Fibroblast of pulmonary artery (primary cell): ENCODE data around the gene EPB41.
"Not testable (repeated sequence)": the region's sequence is repeated elsewhere in the genome, so short reads cannot be mapped to it uniquely, and the experiment has no call there.

Source experiments
- DNase-seq: peaks from one replicate; pipeline ENCODE4 v3.0.0-alpha.2; 2010; ENCODE audit warnings: low read depth
- H3K4me3 ChIP-seq: replicated peaks from 2 replicates; pipeline ENCODE4 v1.5.1; 2011; ENCODE audit warnings: low read depth, mild to moderate bottlenecking, control low read depth, low read length, moderate library complexity
- TF ChIP-seq, protein P1 (sequence below): IDR thresholded peaks from 2 replicates; pipeline ENCODE4 v1.5.1; 2011; ENCODE audit warnings: mild to moderate bottlenecking, control low read depth, low read length, inconsistent platforms; ENCODE audit errors: missing control alignments

Gene EPB41

DNA sequence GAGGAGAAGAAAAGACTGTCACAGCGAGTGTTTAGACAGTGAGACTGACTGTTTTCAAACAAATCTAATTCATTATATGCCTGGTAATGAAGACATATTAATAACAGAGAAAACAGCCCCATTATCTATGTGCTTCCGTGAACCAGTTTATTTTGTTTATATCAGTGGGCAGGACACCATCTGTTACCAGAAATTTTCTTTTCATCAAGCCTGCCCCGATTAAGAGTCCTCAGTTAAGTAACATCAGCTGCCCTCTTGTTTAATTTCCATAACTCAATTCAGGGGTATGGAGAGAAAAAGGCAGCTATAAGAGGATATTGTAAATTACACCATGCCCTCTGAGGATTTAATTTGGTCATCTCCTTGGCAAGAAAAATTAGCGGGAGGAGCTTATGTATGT is 115.3 kb downstream of the EPB41 start:
- H3K4me3 ChIP-seq, result no peak overlapping the region
- no peak for DNase-seq
- TF ChIP-seq, protein P1, sequence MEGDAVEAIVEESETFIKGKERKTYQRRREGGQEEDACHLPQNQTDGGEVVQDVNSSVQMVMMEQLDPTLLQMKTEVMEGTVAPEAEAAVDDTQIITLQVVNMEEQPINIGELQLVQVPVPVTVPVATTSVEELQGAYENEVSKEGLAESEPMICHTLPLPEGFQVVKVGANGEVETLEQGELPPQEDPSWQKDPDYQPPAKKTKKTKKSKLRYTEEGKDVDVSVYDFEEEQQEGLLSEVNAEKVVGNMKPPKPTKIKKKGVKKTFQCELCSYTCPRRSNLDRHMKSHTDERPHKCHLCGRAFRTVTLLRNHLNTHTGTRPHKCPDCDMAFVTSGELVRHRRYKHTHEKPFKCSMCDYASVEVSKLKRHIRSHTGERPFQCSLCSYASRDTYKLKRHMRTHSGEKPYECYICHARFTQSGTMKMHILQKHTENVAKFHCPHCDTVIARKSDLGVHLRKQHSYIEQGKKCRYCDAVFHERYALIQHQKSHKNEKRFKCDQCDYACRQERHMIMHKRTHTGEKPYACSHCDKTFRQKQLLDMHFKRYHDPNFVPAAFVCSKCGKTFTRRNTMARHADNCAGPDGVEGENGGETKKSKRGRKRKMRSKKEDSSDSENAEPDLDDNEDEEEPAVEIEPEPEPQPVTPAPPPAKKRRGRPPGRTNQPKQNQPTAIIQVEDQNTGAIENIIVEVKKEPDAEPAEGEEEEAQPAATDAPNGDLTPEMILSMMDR, result no peak

DNA sequence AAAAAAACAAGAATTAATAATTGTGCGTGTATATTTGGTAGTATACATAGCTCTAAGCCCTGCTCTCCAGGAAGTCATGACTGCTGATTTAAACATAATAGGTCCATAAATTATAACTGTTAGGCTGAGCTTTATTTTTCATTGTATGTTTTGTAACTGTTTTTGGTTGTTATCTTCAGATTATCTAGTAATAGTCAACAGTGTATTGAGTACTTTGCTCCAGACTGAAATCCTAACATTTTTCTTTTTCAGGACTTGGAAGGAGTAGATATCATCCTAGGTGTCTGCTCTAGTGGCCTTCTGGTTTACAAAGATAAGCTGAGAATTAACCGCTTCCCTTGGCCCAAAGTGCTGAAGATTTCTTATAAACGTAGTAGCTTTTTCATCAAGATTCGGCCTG is 118.5 kb downstream of the EPB41 start:
- TF ChIP-seq, protein P1, result no peak
- no peak for DNase-seq
- H3K4me3 ChIP-seq, result no peak overlapping the region

DNA sequence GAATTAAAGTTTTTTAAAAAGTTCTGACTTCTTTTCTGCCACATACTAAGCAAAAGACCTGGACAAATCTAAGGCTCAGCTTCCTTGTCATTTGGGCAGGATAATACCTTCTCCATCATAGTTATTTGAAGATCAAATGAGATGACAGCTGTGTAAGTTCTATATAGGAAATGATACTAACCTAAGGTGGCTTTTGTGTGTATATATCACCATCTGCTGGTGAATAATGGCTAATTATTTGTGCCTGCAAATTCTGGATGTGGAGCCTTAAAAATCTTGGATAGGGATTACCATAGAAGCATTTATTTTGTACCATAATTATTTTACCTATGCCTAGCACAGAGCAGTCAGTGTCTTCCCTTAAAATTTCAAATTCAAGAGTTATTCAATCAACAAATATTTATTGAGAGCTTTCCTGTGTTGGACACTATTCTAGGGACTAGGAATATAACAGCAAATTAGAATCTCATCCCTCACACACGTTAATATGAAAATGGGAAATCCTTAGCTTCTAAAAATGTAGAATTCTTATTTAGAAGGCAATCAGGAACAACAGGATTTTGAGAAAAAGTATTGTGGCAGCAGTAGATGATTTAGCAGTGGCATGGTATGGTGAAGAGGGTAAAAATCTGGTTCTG is 119.6 kb downstream of the EPB41 start:
- peak; percentile 68 for DNase-seq
- TF ChIP-seq, protein P1, result peak; percentile 62
- no peak overlapping the region for H3K4me3 ChIP-seq

DNA sequence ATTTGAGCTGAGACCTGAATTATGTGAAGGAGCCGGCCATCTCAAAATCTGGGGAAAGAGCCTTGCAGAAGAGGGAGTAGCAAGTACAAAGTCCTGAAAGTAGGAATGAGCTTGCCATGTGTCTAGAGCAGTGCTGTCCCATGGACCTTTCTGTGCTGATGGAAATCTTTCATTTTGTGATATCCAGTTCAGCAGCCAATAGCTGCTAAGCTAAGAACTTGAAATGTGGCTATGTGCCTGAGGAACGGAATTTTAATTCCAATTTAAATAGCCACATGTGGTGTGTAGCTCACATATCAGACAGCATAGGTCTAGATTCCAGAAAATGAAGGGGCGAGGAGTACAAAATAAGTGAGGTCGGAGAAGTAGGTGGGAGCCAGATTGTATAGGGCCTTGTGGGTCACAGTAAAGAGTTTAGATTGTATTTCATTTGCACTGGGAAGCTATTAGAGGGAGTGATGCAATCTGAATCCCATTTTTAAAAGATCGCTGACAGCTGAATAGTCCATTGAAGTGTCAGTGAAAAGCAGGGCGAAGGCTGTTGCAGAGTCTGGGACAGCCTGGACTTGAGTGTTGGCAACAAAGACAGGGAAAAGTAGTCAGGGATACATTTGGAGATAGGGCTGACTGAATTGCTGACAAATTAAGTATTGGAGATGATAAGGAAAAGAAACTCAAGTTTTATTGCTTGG is 129.1 kb downstream of the EPB41 start:
- TF ChIP-seq, protein P1, result no peak
- peak; percentile 20 for DNase-seq
- H3K4me3 ChIP-seq, result no peak overlapping the region

DNA sequence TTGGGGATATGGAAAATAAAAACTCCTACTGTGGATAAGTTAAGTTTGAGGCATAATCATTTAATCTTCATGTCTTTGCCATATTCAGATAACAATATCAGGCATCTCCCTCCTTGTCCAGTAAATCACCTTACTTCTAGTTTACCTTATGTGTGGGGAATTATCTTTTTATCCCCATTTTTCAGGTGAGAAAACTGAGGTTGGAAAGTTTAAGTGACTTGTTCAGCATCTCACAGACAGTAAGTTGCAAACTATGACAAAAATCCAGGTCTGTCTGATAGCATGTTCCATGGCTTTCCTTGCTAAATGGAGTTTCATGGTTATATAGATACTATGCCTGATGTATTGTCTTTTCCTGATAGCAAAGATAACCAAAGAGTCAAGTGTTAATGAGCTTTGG is 129.6 kb downstream of the EPB41 start:
- TF ChIP-seq, protein P1, result no peak
- no peak overlapping the region for H3K4me3 ChIP-seq
- no peak for DNase-seq

DNA sequence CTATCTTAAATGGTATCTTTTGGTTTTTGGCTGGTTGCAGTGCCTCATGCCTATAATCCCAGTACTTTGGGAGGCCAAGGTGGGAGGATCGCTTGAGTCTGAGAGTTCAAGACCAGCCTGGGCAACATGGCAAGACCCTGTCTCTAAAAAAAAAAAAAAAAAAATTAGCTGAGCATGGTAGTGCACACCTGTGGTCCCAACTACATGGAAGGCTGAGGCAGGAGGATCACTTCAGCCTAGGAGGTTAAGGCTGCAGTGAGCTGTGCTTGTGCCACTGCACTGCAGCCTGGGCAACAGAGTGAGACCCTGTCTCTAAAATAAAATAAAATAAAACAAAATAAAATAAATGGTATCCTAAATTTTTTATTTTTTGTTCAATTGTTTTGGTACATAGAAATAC is 131.3 kb downstream of the EPB41 start:
- DNase-seq, H3K4me3 ChIP-seq: not testable (repeated sequence)

DNA sequence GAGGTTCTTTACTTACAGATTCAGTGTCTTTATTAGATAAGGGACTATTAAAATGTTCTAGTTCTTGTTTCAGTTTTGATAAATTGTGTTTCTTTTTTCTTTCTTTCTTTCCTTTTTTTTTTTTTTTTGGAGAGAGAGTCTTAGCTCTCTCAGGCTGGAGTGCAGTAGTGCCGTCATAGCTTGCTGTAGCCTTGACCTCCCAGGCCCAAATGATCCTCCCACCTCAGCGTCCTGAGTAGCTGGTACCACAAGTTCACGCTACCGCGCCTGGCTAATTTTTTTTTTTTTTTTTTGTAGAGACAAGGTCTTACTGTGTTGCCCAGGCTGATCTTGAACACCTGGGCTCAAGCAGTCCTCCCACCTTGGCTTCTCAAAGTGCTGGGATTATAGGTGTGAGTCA is 132.8 kb downstream of the EPB41 start:
- TF ChIP-seq, protein P1, result no peak
- DNase-seq, result no peak
- H3K4me3 ChIP-seq, result no peak overlapping the region
